Measurements from ENCODE around the gene PTPRN2.

Gene PTPRN2

DNA sequence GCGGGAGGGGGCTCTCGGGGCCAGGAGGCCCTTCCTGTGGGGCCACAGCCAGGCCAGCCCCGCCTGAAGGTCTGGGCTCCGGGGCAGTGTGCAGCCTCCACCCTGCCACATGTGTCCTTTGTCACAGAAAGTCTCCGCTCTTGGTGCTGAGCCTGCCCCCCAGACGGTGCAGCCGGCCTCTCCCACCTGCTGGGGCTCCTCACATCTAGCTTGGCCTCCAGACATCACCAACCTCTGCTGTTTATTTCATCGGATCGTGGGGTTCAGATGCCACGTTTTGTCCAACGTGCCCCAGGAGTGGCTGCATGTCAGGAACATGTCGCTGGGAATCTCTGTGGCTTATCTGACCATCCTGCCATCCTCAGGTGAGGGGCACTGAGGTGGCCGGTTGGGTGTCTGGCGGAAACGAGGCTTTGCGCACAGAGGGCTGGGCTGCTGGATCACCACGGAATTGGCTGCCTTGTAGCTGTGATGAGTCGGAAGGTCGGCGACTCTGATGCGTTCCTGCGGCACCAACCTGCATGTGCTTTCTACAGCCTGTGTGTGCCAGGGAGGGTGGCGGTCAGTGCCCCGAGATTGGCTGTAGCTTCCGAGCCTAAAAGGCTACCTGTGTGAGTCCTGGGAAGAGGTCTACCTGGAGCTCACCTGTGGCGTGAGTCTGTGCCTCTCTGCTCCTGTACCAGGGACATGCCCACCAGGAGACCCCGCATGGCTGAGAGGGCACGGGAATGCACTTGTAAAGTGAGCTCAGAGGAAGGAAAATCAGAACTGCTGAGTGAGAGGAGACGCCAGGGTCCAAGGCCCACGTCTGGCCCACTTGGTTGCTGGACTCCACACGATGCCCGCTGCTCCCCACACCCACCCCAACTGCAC, 934.4 kb downstream of the PTPRN2 start:
- Mint-ChIP-seq H3K27me3 (no peaks in the 10 kb centered on the region), H3K9me3 (no peaks in the 10 kb centered on the region), H3K4me1 (no peaks in the 10 kb centered on the region), H3K4me3 (no peak overlapping the region), H3K36me3 (ENCODE audit: insufficient read depth) (no peaks in the 10 kb centered on the region), H3K27ac (ENCODE audit: low read depth) (no peak overlapping the region)
- ATAC-seq (replicated peaks; ENCODE audit: extremely low read depth, poor library complexity, severe bottlenecking) (no peak), DNase-seq (ENCODE audit: low spot score in 2 of 2) (no peak)

DNA sequence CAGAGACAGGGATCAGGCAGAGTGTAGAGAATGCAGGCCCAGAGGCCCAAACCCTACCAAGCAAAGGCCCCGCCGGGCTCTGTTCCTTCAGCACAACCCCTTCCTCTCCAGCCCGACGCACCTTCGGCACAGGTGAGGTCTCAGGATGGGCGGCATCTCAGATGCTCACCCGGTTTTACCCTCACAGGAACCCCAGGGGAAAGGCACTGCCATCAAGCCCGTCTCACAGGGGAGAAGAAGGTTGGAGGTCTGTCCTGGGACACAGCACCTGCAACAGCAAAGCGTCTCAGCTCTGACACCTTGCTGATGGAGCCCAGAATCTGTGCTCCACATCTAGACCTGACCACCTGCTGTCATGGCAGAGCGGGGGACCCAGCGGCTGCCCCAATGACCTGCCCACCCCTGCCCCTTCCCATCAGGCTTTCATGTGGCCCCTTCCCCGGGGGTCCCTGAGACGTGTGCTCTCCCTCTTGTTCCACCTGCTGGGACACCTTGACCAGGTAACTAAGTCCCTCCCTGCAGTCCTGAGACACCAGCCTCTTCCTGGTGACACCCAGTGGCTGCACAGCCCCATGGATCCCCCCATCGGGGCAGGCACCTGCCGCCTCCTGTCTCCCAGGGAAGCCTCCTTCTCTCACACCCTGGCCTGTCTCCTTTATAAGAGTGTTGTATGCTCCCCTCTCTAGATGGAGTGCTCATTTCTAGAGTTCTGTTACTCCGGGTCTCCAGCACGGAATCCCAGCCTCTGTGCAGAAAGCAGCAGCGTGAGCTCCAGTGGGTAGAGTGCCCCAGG, 935.3 kb downstream of the PTPRN2 start:
- no peaks in the 10 kb centered on the region for H3K27me3 Mint-ChIP-seq
- no peak overlapping the region for H3K4me3 Mint-ChIP-seq
- no peaks in the 10 kb centered on the region for H3K36me3 Mint-ChIP-seq (ENCODE audit: insufficient read depth)
- ATAC-seq (replicated peaks; ENCODE audit: extremely low read depth, poor library complexity, severe bottlenecking) (no peak), DNase-seq (ENCODE audit: low spot score in 2 of 2) (no peak)
- no peaks in the 10 kb centered on the region for H3K9me3 Mint-ChIP-seq
- H3K4me1 Mint-ChIP-seq: no peaks in the 10 kb centered on the region
- no peak overlapping the region for H3K27ac Mint-ChIP-seq (ENCODE audit: low read depth)

DNA sequence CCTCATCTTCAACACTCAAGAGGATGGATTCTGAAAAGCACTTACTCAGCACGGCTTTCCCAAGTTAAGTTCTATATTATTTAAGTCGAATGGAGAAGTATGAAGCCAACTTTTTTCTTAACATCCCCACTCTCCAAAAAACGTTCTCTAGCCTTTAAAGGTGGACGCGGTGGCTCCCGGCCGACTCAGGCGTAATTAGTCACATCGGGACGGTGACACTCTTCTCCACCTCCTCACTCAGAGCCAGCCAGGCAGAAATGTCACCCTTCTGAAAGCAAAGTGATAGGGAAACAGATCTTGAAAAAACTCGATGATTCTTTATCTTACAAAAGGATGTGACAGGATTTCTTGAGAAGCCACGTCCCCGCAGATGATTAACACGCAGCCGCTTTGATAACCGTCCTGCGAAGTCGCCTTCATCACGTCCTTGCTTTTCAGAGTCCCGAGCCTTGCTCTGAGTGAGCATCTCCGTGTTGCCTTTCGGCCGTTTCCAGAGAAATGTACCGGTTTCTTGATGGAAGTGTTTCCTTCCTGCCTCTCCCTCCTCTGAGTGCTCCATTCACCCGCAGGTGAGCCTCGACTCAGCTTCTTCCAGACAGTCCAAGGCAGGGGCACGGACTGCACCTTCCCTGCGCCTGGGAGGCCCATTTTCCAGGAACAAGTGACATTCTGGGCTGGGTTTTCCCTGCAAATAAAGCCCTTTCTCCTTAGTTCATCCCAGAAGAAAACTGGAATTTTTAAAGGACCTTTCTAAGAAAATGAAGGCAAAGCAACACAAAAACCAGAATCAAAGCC, 936.1 kb downstream of the PTPRN2 start:
- Mint-ChIP-seq H3K9me3 (no peaks in the 10 kb centered on the region), H3K4me1 (no peaks in the 10 kb centered on the region), H3K27me3 (no peaks in the 10 kb centered on the region), H3K4me3 (no peak overlapping the region), H3K27ac (ENCODE audit: low read depth) (no peak overlapping the region), H3K36me3 (ENCODE audit: insufficient read depth) (no peaks in the 10 kb centered on the region)
- ATAC-seq (replicated peaks; ENCODE audit: extremely low read depth, poor library complexity, severe bottlenecking) (no peak), DNase-seq (ENCODE audit: low spot score in 2 of 2) (no peak)

DNA sequence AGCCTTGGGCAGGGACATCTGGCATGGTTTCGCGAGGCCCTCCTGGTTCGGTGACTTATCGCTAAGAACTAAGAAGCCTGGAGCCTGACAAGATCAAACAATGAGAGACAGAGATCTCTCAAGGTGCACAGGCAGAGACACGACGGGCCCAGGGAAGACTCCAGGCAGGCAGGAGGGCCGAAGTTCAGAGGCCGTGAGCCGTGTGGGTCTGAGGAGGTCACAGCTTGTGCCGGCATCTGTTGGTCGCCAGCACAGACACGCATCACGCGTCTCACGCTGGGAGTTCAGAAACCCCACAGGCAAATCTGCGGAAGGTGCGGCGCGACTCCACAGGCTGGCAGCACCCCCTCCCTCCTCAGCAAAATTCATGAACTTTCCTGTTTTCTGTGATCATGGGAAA, 936.8 kb downstream of the PTPRN2 start:
- no peak overlapping the region for H3K27ac Mint-ChIP-seq (ENCODE audit: low read depth)
- ATAC-seq (replicated peaks; ENCODE audit: extremely low read depth, poor library complexity, severe bottlenecking) (no peak), DNase-seq (ENCODE audit: low spot score in 2 of 2) (no peak)
- no peaks in the 10 kb centered on the region for H3K9me3 Mint-ChIP-seq
- H3K36me3 Mint-ChIP-seq (ENCODE audit: insufficient read depth): no peaks in the 10 kb centered on the region
- no peak overlapping the region for H3K4me3 Mint-ChIP-seq
- no peaks in the 10 kb centered on the region for H3K27me3 Mint-ChIP-seq
- no peaks in the 10 kb centered on the region for H3K4me1 Mint-ChIP-seq

DNA sequence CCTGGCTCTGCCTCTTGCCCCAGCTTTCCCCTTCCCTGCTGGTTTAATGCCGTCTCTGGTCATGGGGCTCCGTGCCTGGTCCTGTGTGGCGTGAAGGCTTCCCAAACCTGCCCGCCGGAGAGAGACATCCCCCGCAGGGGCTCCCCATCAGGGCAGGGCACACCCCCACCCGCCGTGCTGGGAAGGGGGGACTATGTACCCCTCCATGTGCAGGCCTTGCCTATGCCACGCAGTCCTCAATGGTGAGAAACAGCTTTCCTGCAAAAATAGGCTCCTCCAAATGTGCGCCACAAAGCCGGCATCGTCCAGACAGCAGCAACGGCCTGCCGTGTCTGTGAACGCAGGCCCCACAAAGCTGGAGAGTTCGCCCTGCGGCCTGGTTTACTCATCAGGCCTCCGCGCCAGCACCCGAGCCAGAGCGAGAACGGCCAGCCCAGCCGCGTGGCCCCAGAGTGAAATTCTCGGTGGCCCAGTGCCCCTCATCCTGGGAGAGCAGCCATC, 937.4 kb downstream of the PTPRN2 start:
- H3K36me3 Mint-ChIP-seq (ENCODE audit: insufficient read depth): no peaks in the 10 kb centered on the region
- no peak overlapping the region for H3K27ac Mint-ChIP-seq (ENCODE audit: low read depth)
- ATAC-seq (replicated peaks; ENCODE audit: extremely low read depth, poor library complexity, severe bottlenecking) (no peak), DNase-seq (ENCODE audit: low spot score in 2 of 2) (no peak)
- H3K9me3 Mint-ChIP-seq: no peaks in the 10 kb centered on the region
- H3K4me1 Mint-ChIP-seq: no peaks in the 10 kb centered on the region
- H3K4me3 Mint-ChIP-seq: no peak overlapping the region
- no peaks in the 10 kb centered on the region for H3K27me3 Mint-ChIP-seq

DNA sequence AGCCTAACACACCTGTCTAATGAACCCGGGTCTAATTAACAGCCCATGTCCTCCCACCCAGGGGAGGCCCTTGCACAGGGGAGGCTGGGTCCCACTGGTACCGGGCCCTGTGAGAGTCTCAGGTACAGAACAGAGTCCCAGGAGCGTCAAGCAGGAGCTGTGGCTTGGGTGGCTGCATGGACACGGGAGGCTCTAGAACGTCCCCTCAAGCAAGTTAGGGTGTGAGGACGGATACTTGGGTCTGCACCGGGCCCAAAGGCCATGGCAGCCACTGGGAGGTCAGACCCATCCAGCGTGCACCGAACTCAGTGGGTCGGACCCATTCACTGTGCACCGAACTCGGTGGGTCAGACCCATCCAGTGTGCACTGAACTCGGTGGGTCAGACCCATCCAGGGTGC, 941.1 kb downstream of the PTPRN2 start:
- H3K36me3 Mint-ChIP-seq (ENCODE audit: insufficient read depth): peaks cover 2% of the 10 kb centered on the region
- H3K4me3 Mint-ChIP-seq: no peak overlapping the region
- DNase-seq (ENCODE audit: low spot score in 2 of 2) (no peak), ATAC-seq (replicated peaks; ENCODE audit: extremely low read depth, poor library complexity, severe bottlenecking) (no peak)
- no peaks in the 10 kb centered on the region for H3K9me3 Mint-ChIP-seq
- H3K27me3 Mint-ChIP-seq: peaks cover 17% of the 10 kb centered on the region
- H3K4me1 Mint-ChIP-seq: no peaks in the 10 kb centered on the region
- H3K27ac Mint-ChIP-seq (ENCODE audit: low read depth): no peak overlapping the region

DNA sequence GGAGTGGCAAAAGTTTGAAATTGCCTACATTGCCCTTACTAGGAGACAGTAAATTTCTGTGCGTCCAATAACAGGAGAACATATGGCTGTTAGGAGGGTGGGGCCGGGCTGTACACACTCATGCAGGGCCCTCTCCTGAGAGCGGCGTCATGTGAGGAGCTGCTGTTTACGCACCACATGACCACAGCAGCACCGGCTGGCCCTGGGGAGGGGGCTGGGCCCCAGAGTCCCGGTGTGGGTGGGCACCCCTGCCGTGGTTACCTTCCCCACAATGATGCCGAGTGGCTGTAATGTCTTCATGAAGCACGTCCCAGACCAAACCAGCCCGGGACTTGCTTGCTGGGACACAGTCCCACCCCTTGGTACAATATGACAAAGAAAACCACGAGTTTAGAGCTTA, 942.1 kb downstream of the PTPRN2 start:
- no peaks in the 10 kb centered on the region for H3K4me1 Mint-ChIP-seq
- H3K27ac Mint-ChIP-seq (ENCODE audit: low read depth): no peak overlapping the region
- H3K36me3 Mint-ChIP-seq (ENCODE audit: insufficient read depth): peaks cover 2% of the 10 kb centered on the region
- H3K9me3 Mint-ChIP-seq: no peaks in the 10 kb centered on the region
- H3K4me3 Mint-ChIP-seq: no peak overlapping the region
- ATAC-seq (replicated peaks; ENCODE audit: extremely low read depth, poor library complexity, severe bottlenecking): no peak
- no peak for DNase-seq (ENCODE audit: low spot score in 2 of 2)
- H3K27me3 Mint-ChIP-seq: peaks cover 28% of the 10 kb centered on the region

DNA sequence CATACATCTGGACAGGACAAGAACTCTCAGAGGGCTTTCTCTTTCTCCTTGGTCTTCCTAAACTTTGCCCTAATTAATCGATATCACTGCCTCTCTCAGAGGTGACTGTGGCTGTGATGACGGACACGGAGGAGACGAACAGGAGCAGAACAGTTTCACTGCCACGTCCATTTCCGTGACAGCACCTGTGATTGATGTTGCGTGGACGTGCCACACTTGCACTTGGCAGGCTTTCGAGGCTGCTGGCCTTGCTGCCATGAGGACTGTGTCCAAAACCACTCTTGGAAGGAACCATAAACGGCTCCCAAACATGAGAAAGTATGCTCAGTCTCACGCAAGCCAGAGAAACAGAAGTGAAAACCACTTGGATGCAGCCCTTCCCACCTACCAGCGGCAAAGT, 942.7 kb downstream of the PTPRN2 start:
- H3K27ac Mint-ChIP-seq (ENCODE audit: low read depth): no peak overlapping the region
- H3K4me3 Mint-ChIP-seq: no peak overlapping the region
- peaks cover 5% of the 10 kb centered on the region for H3K9me3 Mint-ChIP-seq
- H3K4me1 Mint-ChIP-seq: no peaks in the 10 kb centered on the region
- ATAC-seq (replicated peaks; ENCODE audit: extremely low read depth, poor library complexity, severe bottlenecking) (no peak), DNase-seq (ENCODE audit: low spot score in 2 of 2) (no peak)
- H3K27me3 Mint-ChIP-seq: peaks cover 34% of the 10 kb centered on the region
- H3K36me3 Mint-ChIP-seq (ENCODE audit: insufficient read depth): peaks cover 2% of the 10 kb centered on the region

DNA sequence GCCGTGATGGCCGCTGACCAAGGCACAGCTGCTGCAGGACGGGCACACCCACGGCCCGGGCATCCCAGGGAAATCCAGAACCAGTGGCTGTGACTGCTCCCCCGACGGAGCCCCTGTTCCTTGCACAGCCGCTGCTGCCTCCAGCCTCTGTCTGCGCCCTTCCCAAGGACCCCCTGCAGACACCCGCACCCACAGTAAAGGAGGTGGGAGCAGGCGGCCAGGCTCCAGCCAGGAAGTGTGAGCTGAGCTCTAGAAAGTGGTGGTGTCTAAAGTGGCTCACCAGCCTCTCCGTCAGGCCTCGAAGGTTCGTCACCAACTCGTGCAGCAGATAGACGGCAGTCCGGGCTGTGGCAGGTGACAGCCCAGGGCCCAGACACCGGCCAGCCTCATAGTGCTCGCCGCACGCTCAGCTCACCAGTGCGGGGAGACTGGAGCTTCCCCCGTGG, 944.1 kb downstream of the PTPRN2 start:
- Mint-ChIP-seq H3K36me3 (ENCODE audit: insufficient read depth) (peaks cover 5% of the 10 kb centered on the region), H3K27me3 (peaks cover 47% of the 10 kb centered on the region)
- no peak for ATAC-seq (replicated peaks; ENCODE audit: extremely low read depth, poor library complexity, severe bottlenecking)

DNA sequence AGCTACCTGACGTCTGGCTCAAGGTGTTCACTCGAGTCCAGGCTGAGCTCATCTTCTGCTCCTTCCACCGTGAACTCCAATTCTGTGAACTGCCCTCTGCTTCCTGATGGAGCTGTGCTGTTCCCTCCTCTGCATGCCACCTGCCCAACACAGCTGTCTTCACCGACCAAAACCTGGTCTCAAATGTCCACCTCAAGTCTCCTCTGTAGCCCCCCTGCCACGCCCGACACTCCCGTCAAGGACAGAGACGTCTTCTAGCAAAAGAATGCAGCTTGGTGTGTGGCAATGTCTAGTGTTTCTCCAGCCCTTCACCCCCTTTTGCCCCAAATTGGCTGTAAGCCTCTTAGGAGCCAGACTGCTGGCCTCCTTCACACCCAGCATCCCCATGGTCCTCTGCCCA, 945.8 kb downstream of the PTPRN2 start:
- H3K4me3 Mint-ChIP-seq: no peak overlapping the region
- no peak for DNase-seq (ENCODE audit: low spot score in 2 of 2)
- peaks cover 6% of the 10 kb centered on the region for H3K9me3 Mint-ChIP-seq
- peaks cover 5% of the 10 kb centered on the region for H3K36me3 Mint-ChIP-seq (ENCODE audit: insufficient read depth)
- no peaks in the 10 kb centered on the region for H3K4me1 Mint-ChIP-seq
- peaks cover 59% of the 10 kb centered on the region for H3K27me3 Mint-ChIP-seq
- ATAC-seq (replicated peaks; ENCODE audit: extremely low read depth, poor library complexity, severe bottlenecking): no peak
- no peak overlapping the region for H3K27ac Mint-ChIP-seq (ENCODE audit: low read depth)

More for the DNA sequence above, 944.1 kb downstream of the PTPRN2 start:
- DNase-seq (ENCODE audit: low spot score in 2 of 2): no peak
- H3K27ac Mint-ChIP-seq (ENCODE audit: low read depth): no peak overlapping the region
- peaks cover 6% of the 10 kb centered on the region for H3K9me3 Mint-ChIP-seq
- H3K4me1 Mint-ChIP-seq: no peaks in the 10 kb centered on the region
- H3K4me3 Mint-ChIP-seq: no peak overlapping the region

DNA sequence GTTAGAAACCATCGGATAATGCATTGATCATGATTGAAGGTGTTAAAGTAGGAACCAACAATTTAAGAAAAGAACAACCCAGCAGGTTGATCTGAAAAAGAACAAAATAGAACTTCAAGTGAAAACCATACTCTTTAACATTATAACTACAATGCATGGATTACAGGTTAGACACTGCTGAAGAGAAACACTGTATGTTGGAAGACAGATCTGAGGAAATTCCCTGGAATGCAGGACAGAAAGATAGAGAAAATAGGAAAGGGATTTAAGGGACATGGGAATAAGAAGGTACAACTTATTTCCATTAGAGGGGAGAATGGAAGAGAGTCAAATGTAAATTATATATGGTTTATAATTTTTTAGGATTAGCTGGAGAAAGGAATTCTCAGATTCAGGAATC, 947.5 kb downstream of the PTPRN2 start:
- H3K9me3 Mint-ChIP-seq: peaks cover 6% of the 10 kb centered on the region
- no peak overlapping the region for H3K27ac Mint-ChIP-seq (ENCODE audit: low read depth)
- DNase-seq (ENCODE audit: low spot score in 2 of 2): no peak
- peaks cover 5% of the 10 kb centered on the region for H3K36me3 Mint-ChIP-seq (ENCODE audit: insufficient read depth)
- no peak overlapping the region for H3K4me3 Mint-ChIP-seq
- H3K27me3 Mint-ChIP-seq: peaks cover 75% of the 10 kb centered on the region
- no peaks in the 10 kb centered on the region for H3K4me1 Mint-ChIP-seq
- no peak for ATAC-seq (replicated peaks; ENCODE audit: extremely low read depth, poor library complexity, severe bottlenecking)

DNA sequence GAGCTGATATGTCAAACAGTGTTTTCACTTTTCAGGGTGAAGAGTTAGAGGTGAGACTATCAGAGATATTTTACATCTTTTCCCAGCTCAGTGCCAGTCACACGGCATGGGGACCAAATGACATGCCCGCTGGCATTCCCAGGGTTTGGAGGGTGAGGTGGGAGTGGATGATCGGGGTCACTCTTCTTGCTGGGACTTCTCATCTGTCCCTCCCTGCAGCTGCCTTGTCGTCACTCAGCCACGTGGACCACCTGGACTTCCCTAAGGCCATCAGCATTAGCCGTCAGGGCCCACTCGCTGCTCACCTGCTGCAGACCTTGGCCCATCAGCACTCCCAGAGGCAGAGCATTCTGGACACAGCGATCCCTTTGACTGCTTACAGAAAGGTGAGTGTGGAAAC, 949.1 kb downstream of the PTPRN2 start:
- no peak for DNase-seq (ENCODE audit: low spot score in 2 of 2)
- no peak for ATAC-seq (replicated peaks; ENCODE audit: extremely low read depth, poor library complexity, severe bottlenecking)
- Mint-ChIP-seq H3K9me3 (peaks cover 6% of the 10 kb centered on the region), H3K27ac (ENCODE audit: low read depth) (no peak overlapping the region), H3K36me3 (ENCODE audit: insufficient read depth) (peaks cover 5% of the 10 kb centered on the region), H3K4me1 (no peaks in the 10 kb centered on the region), H3K4me3 (no peak overlapping the region), H3K27me3 (peaks cover 91% of the 10 kb centered on the region)

Data from central memory CD8-positive, alpha-beta T cell (primary cell).